HG02973 (cell line): ENCODE measurements around the gene EXOC6.
"Not testable (repeated sequence)": the region's sequence is repeated elsewhere in the genome, so short reads cannot be mapped to it uniquely, and the experiment has no call there.

Experiments used
- ATAC-seq: cut with Tn5 transposase; IDR thresholded peaks from one replicate; pipeline ENCODE4 v1.9.1; 2021; ENCODE audit warnings: moderate library complexity; ENCODE audit not compliant: unreplicated experiment

EXOC6 gene

GRCh38 chr10:92876509-92877036 lies 28.3 kb downstream of the EXOC6 start:
- ATAC-seq, result no peak

DNA sequence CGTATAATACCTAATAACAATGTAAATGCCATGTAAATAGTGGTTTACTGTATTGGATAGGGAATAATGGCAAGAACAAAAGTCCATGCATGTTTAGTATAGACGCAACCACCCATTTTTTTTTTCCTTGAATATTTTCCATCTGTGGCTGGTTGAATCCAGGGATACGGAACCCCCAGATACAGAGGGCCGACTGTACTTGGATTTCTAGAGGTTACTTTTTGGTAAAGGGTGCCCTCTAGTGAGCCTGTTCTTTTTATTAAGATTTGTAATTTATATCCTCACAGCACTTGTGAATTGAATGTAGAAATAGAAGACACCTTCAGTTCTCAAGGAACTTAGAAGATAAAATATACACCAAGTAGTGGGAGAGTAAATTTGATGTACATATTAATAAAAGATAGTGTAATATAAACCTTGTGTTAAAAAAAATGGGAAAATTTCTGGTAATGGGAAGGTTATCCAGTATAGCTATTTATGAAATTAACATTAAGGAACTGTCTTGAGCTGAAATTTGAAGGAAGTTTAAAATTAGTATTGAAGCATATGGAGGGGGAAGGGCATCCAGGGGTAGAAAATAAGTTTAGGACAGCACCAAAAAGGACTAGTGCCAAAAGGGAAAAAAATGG lies 32.0 kb downstream of the EXOC6 start:
- no peak for ATAC-seq

DNA sequence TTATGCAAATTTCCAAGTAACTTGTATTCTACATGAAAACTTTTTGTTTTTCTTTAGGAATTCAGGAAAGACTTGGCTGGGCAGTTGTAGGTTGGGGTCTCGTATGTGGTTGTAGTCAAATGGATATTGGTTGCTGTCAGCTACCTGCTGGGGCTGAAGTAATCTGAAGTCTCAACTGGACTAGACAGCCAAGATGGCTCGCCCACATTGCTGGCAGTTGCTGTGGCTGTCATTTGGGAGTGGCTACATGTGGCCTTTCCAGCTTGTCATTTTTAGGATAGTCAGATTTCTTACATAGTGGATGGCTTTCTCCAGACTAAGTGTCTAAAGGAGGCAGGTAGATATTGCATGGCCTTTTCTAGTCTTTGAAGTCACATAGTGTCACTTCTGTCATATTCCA lies 32.6 kb downstream of the EXOC6 start:
- no peak for ATAC-seq

DNA sequence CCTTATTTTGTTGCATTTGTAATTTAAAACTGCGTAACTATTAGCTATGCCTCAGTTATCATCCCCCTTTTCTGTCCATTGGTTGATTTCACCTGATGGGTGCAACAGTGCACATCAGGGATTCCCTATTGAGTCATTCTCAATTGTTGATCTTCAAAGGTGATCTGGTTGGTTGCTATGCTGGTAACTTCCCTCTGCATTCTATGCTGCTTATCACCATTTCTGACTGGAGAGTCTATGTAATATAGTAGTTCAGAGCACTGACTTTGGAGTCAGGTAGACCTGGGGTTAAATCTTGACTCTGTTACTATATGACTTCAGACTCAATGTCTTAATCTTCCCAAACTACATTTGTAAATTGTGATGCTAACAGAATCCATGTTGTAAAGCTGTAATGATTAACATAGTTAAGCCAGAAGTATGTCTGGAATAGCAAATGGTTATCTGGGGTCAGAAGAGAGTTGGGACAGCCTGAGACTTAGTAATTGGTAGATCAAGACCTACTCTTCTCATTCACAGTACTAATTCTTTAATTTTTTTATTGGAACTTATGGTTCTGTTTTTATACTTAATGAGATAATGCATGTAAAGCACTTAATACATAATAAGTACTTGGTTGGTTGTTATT lies 38.1 kb downstream of the EXOC6 start:
- ATAC-seq, result no peak

- no peak for ATAC-seq
These were observed 42.2 kb downstream of the EXOC6 start for GRCh38 chr10:92890471-92890870.

- no peak for ATAC-seq
These were observed 43.8 kb downstream of the EXOC6 start for GRCh38 chr10:92891885-92892690.

DNA sequence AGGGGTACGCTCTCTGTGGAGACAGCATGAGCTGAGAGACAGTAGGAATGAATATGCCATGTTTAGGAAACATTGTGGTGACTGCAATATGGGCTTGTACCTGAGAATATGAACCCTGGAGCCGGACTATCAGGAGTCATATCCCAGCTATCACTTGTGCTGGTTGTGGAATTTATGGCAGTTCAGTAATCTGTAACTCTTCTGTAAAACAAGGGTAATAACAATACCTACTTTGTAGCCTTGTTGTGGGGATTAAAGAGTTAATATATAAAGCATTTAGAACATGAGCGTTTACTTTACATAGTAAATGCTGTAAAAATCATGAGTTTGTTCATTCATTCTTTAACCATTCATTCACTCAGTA lies 44.4 kb downstream of the EXOC6 start:
- no peak for ATAC-seq

- ATAC-seq, result no peak
These were observed 45.8 kb downstream of the EXOC6 start for GRCh38 chr10:92894081-92894655.

DNA sequence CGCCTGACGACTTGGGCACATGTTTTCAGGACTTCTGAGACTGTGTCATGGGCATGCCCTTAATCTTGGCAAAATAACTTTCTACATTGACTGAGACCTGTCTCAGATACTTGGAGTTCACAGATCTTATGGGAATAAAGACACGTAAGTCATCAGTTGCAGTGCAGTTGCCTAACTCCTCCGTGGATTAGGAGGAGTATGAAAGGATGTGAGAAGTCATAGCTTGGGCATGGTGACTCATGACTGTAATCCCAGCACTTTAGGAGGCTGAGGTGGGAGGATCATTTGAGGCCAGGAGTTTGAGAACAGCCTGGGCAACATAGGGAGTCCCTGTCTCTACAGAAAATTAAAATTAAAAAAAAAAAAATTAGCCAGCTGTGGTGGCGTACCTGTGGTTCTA lies 49.6 kb downstream of the EXOC6 start:
- ATAC-seq, result no peak

GRCh38 chr10:92901819-92902251 lies 53.5 kb downstream of the EXOC6 start:
- no peak for ATAC-seq

GRCh38 chr10:92903633-92904032 lies 55.3 kb downstream of the EXOC6 start:
- ATAC-seq, result no peak

- ATAC-seq, result no peak
These were observed 59.0 kb downstream of the EXOC6 start for GRCh38 chr10:92907280-92907679.

GRCh38 chr10:92912631-92913030 lies 64.3 kb downstream of the EXOC6 start:
- ATAC-seq, result not testable (repeated sequence)

GRCh38 chr10:92913973-92914372 lies 65.7 kb downstream of the EXOC6 start:
- ATAC-seq, result no peak

GRCh38 chr10:92914478-92915325 lies 66.4 kb downstream of the EXOC6 start:
- ATAC-seq, result no peak

GRCh38 chr10:92915892-92916291 lies 67.6 kb downstream of the EXOC6 start:
- no peak for ATAC-seq

DNA sequence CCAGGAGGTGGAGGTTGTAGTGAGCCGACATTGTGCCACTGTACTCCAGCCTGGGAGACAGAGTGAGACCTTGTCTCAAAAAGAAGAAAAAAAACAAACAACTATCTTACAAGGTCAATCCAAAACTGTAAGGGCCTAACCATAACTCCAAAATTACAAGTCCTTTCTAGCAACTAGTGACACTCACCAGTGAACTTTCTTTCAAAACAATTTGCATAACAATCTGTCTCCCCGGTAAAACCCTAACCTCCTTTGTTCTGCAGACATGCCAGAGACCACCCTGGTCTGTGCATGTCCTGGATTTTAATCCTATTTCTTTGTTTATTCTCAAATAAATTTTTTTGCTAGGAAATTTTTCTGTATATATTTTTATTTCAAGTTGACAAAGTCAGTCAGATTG lies 68.1 kb downstream of the EXOC6 start:
- no peak for ATAC-seq

- no peak for ATAC-seq
These were observed 70.3 kb downstream of the EXOC6 start for GRCh38 chr10:92918603-92919002.

DNA sequence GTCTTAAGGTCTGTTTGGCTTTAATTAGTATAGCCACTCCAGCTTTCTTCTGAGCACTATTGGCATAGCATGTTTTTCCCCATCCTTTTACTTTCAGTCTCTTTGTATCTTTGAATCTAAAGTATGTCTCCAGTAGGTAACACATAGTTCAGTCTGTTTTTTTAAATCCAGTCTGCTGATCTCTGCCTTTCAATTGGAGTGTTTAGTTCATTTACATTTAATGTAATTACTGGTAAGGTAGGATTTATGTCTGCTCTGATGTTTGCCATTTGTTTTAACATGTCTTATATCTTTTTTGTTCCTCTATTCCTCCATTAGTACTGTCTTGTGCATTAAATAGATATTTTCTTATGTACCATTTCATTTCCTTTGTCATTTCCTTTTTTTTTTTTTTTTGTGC lies 72.5 kb downstream of the EXOC6 start:
- ATAC-seq, result no peak

DNA sequence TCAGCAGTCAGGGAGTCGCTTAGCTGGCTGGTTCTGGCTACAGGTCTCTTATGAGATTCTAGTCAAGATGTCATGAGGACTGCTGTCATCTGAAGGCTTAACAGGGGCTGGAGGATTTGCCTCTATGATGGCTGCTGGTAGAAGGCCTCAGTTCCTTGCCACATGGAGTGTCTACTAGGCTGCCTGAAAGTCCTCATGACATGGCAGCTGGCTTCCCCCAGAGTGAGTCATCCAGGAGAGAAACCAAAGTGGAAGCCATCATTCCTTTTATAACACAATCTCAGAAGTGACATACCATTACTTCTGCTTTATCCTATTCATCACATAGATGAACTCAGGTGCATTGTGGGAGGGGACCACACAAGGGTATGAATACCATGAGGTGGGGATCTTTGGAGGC lies 75.1 kb downstream of the EXOC6 start:
- no peak for ATAC-seq

DNA sequence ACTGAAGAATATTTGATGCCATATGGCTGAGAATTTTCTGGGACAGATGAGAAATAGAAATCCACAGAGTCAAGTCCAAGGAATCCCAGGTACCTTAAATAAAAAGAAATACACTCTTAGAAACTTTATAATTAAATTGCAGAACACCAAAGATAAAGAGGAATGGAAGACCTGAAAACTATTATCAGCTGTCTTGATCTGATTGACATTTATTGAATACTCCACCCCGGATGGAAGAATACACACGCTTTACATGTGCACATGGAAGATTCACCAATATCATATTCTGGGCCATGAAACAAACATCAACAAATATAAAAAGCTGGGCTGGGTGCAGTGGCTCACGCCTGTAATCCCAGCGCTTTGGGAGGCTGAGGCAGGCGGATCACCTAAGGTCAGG lies 81.6 kb downstream of the EXOC6 start:
- no peak for ATAC-seq
